Raji (cell line): ENCODE results near the gene PPP1R12B.

Experiments used
- POLR2A ChIP-seq: IDR thresholded peaks from 2 replicates; pipeline ENCODE4 v1.6.1; 2011; ENCODE audit warnings: low read depth, low read length, control low read depth; ENCODE audit not compliant: insufficient read depth

PPP1R12B gene

GRCh38 chr1:202323731-202324130 lies 24.8 kb upstream of the PPP1R12B start:
- no peak for TF ChIP-seq POLR2A

- no peak for TF ChIP-seq POLR2A
Measured at GRCh38 chr1:202324646-202325045, 23.9 kb upstream of the PPP1R12B start.

- TF ChIP-seq POLR2A, result no peak
Measured at GRCh38 chr1:202329891-202330290, 18.6 kb upstream of the PPP1R12B start.

GRCh38 chr1:202333861-202334260 lies 14.6 kb upstream of the PPP1R12B start:
- no peak for TF ChIP-seq POLR2A

GRCh38 chr1:202343652-202344349 lies 4.7 kb upstream of the PPP1R12B start:
- TF ChIP-seq POLR2A, result no peak

GRCh38 chr1:202348005-202348508 lies 442 bp upstream of the PPP1R12B start:
- TF ChIP-seq POLR2A, result no peak

- TF ChIP-seq POLR2A, result no peak
Measured at GRCh38 chr1:202349206-202349928, 868 bp downstream of the PPP1R12B start.

- TF ChIP-seq POLR2A, result no peak
Measured at GRCh38 chr1:202351725-202352124, 3.2 kb downstream of the PPP1R12B start.

- no peak for TF ChIP-seq POLR2A
Measured at GRCh38 chr1:202355944-202356553, 7.5 kb downstream of the PPP1R12B start.

- no peak for TF ChIP-seq POLR2A
Measured at GRCh38 chr1:202357506-202357905, 9.0 kb downstream of the PPP1R12B start.

GRCh38 chr1:202361224-202361623 lies 12.7 kb downstream of the PPP1R12B start:
- no peak for TF ChIP-seq POLR2A

GRCh38 chr1:202361701-202362100 lies 13.2 kb downstream of the PPP1R12B start:
- no peak for TF ChIP-seq POLR2A

- TF ChIP-seq POLR2A, result no peak
Measured at GRCh38 chr1:202362212-202362611, 13.7 kb downstream of the PPP1R12B start.

- no peak for TF ChIP-seq POLR2A
Measured at GRCh38 chr1:202365092-202365815, 16.8 kb downstream of the PPP1R12B start.

- TF ChIP-seq POLR2A, result no peak
Measured at GRCh38 chr1:202367271-202367670, 18.8 kb downstream of the PPP1R12B start.
